Panc1 (cell line): Measurements from ENCODE around the gene RDX. TPM values are rescaled to one million over a fixed set of nuclear protein-coding genes. Genes with fewer than 3 reads are reported as not detected.

Experiments used
- ATAC-seq: fragments of 200-7000 bp; cut with Tn5 transposase; 2 replicates; pipeline ENCODE4 v1.9.1; 2020; ENCODE audit warnings: mild to moderate bottlenecking, moderate library complexity
- BruUV-seq: library from RNA; stranded (reverse); fragments of 400-500 nt; replicated peaks from 2 replicates; lab custom pipeline; 2021; lab: Mats Ljungman, UMichigan
- CTCF ChIA-PET: fragments of 300-600 bp; sonication (Branson Sonifier 250); formaldehyde crosslinking; loops from one replicate; lab custom pipeline; 2022; ENCODE audit warnings: antibody characterized with exemption; lab: Charles Lee
- POLR2A ChIA-PET: fragments of 300-600 bp; sonication (Branson Sonifier 250); formaldehyde crosslinking; loops from one replicate; lab custom pipeline; 2022; ENCODE audit warnings: antibody characterized with exemption; lab: Charles Lee
- DNase-seq: peaks from one replicate; pipeline ENCODE4 v3.0.0-alpha.2; 2010; ENCODE audit warnings: low read depth, low spot score
- H3K27ac ChIP-seq: 2 replicates; pipeline ENCODE4 v1.5.1; 2011; ENCODE audit warnings: mild to moderate bottlenecking, low read length, inconsistent platforms
- H3K27me3 ChIP-seq: fragments of 200-500 bp; sonication (Bioruptor generic); 2 replicates; pipeline ENCODE4 v1.6.0; 2014; ENCODE audit warnings: low read length, inconsistent platforms; ENCODE audit not compliant: control insufficient read depth, insufficient read depth
- H3K36me3 ChIP-seq: fragments of 200-500 bp; sonication (Bioruptor generic); 2 replicates; pipeline ENCODE4 v1.5.1; 2014; ENCODE audit warnings: inconsistent platforms, mild to moderate bottlenecking, low read length, moderate library complexity; ENCODE audit not compliant: control insufficient read depth, insufficient read depth
- H3K4me1 ChIP-seq: 2 replicates; pipeline ENCODE4 v1.5.1; 2011; ENCODE audit warnings: inconsistent platforms, mild to moderate bottlenecking, low read length, moderate library complexity; ENCODE audit not compliant: control insufficient read depth, insufficient read depth
- H3K4me3 ChIP-seq, 2 experiments: 2 replicates each; pipeline ENCODE4 v1.5.1; 2011 to 2012; ENCODE audit warnings: low read depth in 2 of 2, low read length in 2 of 2, mild to moderate bottlenecking in 2 of 2, inconsistent platforms in 1 of 2, moderate library complexity in 1 of 2
- H3K9me3 ChIP-seq: fragments of 200-500 bp; sonication (Bioruptor generic); 2 replicates; pipeline ENCODE4 v1.5.1; 2014; ENCODE audit warnings: low read depth, mild to moderate bottlenecking, inconsistent platforms, low read length, moderate library complexity; ENCODE audit not compliant: control insufficient read depth, insufficient read depth
- CTCF ChIP-seq: fragments of 450-650 bp; IDR thresholded peaks from 2 replicates; pipeline ENCODE4 v1.5.1; 2017; ENCODE audit warnings: mild to moderate bottlenecking
- POLR2AphosphoS5 ChIP-seq: IDR thresholded peaks from 2 replicates; pipeline ENCODE4 v1.6.1; 2012; ENCODE audit warnings: mild to moderate bottlenecking, low read depth, low read length, moderate library complexity
- REST ChIP-seq, 2 experiments: IDR thresholded peaks; 2 replicates each; pipeline ENCODE4 v1.6.1; 2011 to 2012; ENCODE audit warnings: low read depth in 2 of 2, control low read depth in 1 of 2, low read length in 1 of 2, mild to moderate bottlenecking in 1 of 2, moderate library complexity in 1 of 2; ENCODE audit not compliant: insufficient read depth in 1 of 2
- SIN3A ChIP-seq: IDR thresholded peaks from 2 replicates; pipeline ENCODE4 v1.6.1; 2012; ENCODE audit warnings: low read depth, mild to moderate bottlenecking, low read length, moderate library complexity, borderline replicate concordance; ENCODE audit not compliant: insufficient read depth
- TCF7L2 ChIP-seq: IDR thresholded peaks from 2 replicates; pipeline ENCODE4 v1.6.1; 2011; ENCODE audit warnings: mild to moderate bottlenecking, low read depth, low read length, inconsistent platforms
- in situ Hi-C: cut with HindIII; loops from 2 replicates; pipeline ENCODE4 v1.10.0; 2016; ENCODE audit warnings: low sequenced_read_pairs, low pct_unique_long_range_greater_than_20kb
- intact Hi-C: fragments of 100-400 bp; cut with micrococcal nuclease; formaldehyde crosslinking; loops from one replicate; pipeline ENCODE4 v1.10.0; 2022; ENCODE audit not compliant: unreplicated experiment
- total RNA-seq: library from RNA; stranded (reverse); gene quantifications from one replicate; pipeline ENCODE4 v1.2.1, GENCODE V29; 2021; ENCODE audit not compliant: unreplicated experiment

The RDX gene
- total RNA-seq, 1 experiment from 2014 or later, result 200 TPM

GRCh38 chr11:110319501-110319900 lies 23.1 kb upstream of the RDX start:
- no peaks in the 10 kb centered on the region for H3K27me3 ChIP-seq
- in situ Hi-C loops, result no loop called here
- ChIA-PET CTCF (no interaction called here), POLR2A (no interaction called here)
- no peaks in the 10 kb centered on the region for H3K9me3 ChIP-seq
- ATAC-seq (no peak), DNase-seq (no peak)
- H3K27ac ChIP-seq, result no peak overlapping the region
- no TSS peak for BruUV-seq
- no peak overlapping the region for H3K4me3 ChIP-seq
- intact Hi-C loops, result no loop called here
- no peaks in the 10 kb centered on the region for H3K36me3 ChIP-seq
- TF ChIP-seq REST (IDR thresholded peaks at IDR 0.05; ENCODE audit: insufficient read depth in 1 of 2, low read depth in 2 of 2, low read length in 1 of 2) (no peak), CTCF (no peak), SIN3A (no peak), POLR2AphosphoS5 (no peak), TCF7L2 (no peak)
- H3K4me1 ChIP-seq, result no peaks in the 10 kb centered on the region

- Histone ChIP-seq H3K36me3 (no peaks in the 10 kb centered on the region), H3K27ac (no peak overlapping the region; the same call in 1 of the 2 replicates), H3K4me3 (no peak overlapping the region), H3K9me3 (no peaks in the 10 kb centered on the region), H3K4me1 (no peaks in the 10 kb centered on the region), H3K27me3 (no peaks in the 10 kb centered on the region)
- BruUV-seq, result no TSS peak
- ATAC-seq (no peak; the same call in 1 of the 2 replicates), DNase-seq (no peak)
- in situ Hi-C loops (no loop called here), intact Hi-C loops (no loop called here)
- ChIA-PET POLR2A (no interaction called here), CTCF (no interaction called here)
- TF ChIP-seq TCF7L2, result no peak
- TF ChIP-seq REST (IDR thresholded peaks at IDR 0.05; ENCODE audit: insufficient read depth in 1 of 2, low read depth in 2 of 2, low read length in 1 of 2), result no peak
- no peak for TF ChIP-seq CTCF
- TF ChIP-seq SIN3A, result no peak
These were observed 22.4 kb upstream of the RDX start for GRCh38 chr11:110318638-110319404.
